ENCODE data around the gene MICAL2.

DNA sequence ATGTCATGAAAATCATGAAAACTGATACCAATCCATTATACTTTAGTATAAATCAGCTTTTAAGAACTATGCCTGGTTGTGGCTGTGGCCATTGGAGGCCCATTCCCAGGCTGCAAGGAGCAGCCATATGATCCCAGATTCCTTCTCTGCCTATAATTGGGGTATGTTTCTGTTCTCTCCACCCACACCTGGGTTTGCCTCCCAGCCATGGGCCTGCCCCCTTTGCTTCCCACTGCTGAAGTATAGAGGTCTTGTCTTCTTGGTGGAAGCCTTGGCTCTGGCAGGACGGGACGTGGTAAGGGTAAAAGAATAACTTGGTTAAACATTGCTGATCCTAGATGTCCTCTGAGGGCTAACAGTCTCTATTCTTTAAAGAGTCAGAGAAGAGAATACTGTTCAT is 2.4 kb downstream of the MICAL2 start:
- TF ChIP-seq, protein P1, sequence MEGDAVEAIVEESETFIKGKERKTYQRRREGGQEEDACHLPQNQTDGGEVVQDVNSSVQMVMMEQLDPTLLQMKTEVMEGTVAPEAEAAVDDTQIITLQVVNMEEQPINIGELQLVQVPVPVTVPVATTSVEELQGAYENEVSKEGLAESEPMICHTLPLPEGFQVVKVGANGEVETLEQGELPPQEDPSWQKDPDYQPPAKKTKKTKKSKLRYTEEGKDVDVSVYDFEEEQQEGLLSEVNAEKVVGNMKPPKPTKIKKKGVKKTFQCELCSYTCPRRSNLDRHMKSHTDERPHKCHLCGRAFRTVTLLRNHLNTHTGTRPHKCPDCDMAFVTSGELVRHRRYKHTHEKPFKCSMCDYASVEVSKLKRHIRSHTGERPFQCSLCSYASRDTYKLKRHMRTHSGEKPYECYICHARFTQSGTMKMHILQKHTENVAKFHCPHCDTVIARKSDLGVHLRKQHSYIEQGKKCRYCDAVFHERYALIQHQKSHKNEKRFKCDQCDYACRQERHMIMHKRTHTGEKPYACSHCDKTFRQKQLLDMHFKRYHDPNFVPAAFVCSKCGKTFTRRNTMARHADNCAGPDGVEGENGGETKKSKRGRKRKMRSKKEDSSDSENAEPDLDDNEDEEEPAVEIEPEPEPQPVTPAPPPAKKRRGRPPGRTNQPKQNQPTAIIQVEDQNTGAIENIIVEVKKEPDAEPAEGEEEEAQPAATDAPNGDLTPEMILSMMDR (IDR thresholded peaks at IDR 0.05), result no peak
- TF ChIP-seq POLR2A (IDR thresholded peaks at IDR 0.05; ENCODE audit: low read depth) (no peak), POLR2AphosphoS5 (IDR thresholded peaks at IDR 0.05) (no peak)

Data from esophagus muscularis mucosa (tissue), 3 donors.